ENCODE measurements around the gene PPP1R1B.
"Not testable (repeated sequence)": the region's sequence is repeated elsewhere in the genome, so short reads cannot be mapped to it uniquely, and the experiment has no call there.

Gene PPP1R1B

DNA sequence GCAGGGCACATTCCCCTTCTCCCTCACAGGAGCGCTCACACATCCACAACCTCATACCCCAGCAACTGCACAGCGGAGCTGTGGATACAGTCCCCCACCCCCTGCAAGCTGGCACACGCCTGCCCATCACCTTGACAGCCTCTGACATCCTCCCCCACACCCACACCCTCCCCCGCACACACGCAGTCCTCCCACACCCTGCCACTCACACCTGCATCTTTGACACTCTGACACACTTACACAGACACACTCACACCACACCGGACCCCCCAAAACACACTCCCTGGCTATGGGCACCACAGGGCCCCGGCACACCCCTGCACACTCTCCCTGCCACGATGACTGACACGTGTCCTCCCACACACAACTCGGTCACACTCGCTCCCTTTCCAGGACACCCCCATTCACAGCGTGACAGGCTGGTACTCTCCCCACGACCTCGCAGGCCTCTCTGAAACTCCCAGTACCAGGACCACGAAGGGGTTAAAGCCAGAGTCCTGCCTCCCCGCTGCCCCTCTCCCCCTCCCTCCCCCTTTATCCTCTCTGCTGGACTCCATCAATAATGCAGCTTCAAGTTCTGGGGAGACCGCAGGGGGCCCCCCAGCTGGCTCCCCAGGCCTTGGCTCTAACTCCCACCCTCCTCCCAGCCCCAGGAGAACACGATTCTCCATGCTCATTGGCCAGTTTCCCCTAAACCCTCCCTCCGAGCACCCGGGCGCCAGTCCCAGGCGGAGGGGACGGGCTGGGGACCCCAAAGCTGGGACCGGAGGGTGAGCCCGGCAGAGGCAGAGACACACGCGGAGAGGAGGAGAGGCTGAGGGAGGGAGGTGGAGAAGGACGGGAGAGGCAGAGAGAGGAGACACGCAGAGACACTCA is at the start of gene PPP1R1B:
Gene PPP1R1B, plus strand, starts transcription at position 782 of the 876 bp plus-strand sequence. CDS start 441 bp downstream, outside the sequence.
- DNase-seq = no peak

DNA sequence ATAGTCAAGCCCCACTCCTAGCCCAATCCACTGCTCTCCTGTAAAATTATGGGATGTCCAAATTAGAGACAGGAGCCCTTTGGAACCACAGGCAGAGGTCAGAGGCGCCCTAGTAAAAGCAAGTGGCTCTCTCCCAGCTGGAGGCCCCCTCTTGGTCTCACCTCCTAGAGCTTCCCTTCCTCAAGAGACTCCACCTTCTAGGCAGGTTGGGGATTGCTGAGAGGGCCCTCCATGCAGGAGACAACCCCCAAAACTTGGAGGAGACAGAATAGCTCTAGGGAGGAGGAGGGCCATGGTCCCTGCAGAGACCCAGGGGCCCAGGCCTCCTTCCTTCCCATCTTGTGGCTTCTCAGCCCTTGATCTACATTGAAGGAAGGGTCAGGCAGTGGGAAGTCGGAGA is 48.5 kb upstream of the PPP1R1B start:
- no peak for DNase-seq

DNA sequence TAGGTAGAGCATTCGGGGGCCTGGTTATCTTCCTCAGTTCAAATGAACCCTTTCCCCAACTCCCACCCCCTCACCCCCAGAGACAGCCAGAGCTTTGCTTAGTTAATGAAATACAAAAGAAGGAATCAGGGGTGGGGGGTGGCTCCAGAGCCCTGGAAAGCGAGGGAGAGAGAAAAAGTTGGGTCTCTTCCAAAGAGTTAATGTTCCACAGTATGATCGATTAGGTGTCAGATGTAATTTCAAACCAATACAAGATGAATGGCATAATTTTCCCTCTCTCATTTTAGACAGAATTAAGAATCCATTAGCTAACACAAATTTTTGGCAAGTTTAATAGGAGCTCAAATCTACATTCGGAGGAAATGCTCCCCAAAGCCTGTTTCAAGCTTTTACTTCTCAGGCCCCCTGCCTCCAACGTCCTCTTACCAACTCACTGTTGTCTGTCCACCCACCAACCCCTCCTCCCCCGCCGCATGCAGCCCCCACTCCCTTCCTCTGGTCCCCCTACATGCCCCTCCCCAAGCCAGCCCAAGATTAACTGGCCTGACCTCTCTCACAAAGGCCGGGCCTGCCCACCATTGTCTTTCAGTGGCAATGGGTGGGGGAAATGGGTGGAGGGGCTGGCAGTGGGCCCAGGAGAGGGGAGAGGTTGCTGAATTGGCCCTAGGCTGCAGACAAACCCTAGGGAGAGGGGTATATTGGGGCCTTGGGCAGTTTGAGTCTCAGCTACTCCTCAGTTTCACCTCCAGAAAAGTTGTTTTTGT is 47.3 kb upstream of the PPP1R1B start:
- DNase-seq = no peak

DNA sequence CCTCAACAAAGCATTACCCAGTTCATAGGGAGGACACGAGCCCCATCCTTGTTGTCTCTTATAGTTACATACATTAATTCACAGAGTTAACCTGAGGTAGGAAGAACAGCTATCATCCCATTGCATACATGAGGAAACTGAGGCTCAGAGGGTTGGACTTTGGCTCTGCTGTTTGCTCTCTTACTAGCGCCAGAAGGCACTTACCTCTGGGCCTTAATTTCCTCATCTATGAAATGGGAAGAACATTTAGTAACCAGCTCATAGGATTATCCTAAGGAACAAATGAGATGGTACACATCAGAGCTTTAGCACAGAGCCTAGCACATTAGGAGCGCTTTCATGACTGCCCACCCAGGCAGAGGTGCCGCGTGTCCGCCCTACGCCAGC is 46.7 kb upstream of the PPP1R1B start:
- no peak for DNase-seq

GRCh38 chr17:39581071-39581758 is 45.5 kb upstream of the PPP1R1B start:
- no peak for DNase-seq

DNA sequence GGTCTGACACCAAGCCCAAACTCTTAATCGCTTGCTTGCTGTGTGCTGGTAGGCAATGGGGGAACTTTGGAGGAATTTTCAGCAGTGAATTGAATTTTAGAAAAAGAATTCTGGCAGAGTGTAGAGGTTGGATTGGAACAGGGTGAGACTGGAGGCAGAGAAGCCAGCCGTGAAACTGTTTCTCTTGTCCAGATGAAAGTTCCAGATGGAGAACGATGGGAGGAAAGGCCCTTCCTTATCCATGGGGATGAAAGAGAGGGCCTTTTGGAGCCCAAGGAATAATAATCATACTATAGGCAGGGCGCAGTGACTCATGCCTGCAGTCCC is 45.0 kb upstream of the PPP1R1B start:
- no peak for DNase-seq

DNA sequence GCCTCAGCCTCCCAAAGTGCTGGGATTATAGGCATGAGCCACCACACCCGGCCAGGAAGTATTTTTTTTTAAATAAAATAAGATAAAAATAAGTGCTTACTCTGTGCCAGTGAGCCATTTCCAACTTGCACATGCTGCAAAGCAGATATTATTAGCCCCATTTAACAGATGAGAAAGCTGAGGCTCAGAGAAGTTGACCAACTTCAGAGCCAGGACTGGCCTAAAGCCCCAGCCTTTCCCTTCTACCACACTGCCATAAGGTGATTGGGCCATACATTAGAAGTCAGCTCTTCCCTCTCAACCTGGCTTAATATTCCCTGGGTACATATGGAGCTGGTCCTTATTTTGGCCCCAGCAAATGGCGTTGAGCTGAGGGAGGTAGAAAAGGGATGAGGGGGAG is 44.1 kb upstream of the PPP1R1B start:
- DNase-seq = no peak

GRCh38 chr17:39590180-39590579 is 36.6 kb upstream of the PPP1R1B start:
- DNase-seq = not testable (repeated sequence)

DNA sequence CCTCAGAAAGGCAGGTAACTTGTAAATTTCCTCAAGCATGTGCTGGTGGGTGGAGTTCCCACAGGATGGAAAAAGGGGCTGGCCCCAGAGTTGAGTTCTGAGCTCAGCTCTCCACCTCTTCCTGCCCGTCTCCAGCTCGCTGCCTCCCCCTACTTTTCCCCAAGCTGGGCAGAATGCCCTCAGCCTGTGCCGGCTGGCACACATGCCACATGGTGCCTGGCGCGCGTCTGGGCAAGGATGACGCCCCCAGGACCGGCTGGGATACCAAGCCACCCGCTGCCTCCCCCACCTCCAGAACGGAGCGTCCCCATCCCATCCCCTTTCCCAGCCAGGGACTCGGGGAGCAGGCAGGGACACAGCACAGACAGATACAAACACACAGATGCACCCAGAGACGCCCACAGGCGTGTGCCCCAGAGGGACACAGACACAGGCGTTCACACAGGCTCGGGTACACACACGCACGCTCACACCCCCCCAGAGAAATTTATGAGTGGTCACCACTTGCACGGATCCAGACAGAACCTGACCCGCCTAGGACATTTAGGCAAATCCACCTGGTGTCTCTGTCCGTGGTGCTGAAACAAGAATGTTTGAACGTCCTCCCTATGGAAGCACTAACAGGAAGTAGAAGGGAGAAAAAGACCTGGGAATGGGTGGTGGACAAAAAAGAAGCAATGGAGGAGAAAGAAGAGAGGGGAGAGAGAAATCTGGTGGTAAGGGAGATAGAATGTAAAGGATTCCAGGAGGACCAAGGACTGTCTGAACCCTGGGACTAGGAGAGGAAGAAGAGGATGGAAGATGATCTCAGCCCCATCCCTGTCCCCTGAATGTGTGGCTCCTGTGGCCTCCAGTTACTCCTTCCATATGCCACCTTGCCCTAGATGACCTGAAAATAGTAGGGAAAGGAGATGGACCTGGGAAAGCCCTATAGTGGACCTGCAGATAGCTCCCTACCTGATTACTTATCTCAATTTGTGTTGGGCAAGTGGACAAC is 34.5 kb upstream of the PPP1R1B start:
- no peak for DNase-seq

GRCh38 chr17:39593371-39593770 is 33.4 kb upstream of the PPP1R1B start:
- no peak for DNase-seq

GRCh38 chr17:39595294-39595693 is 31.5 kb upstream of the PPP1R1B start:
- DNase-seq = no peak

DNA sequence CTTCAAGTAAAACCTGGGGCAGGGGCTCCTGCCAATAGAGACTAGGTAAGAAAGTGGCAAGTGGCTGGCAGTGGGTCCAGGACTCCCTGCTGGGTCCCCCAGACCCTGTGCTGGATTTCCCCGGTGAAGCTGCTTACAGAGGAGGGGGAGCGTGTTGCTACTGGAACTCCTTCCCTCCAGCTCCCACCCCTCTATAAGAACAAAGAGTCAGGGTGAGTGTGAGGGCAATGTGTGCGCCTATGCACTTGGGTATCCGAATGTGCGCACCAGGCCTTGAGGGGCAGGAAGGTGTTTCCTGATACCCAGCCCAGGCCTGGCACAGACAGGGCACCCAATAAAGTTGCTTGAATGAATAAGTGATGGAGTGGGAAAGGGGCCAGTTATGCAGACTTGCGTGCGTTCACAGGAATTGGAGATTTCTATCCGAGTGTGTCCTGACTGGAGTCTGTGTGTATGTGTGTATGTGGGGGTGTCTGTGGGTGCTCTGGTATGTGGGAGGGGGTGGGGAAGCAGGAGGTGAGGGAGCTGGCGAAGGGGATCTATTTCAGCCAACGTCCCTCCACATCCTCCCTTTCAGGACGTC is 30.7 kb upstream of the PPP1R1B start:
- DNase-seq = no peak

DNA sequence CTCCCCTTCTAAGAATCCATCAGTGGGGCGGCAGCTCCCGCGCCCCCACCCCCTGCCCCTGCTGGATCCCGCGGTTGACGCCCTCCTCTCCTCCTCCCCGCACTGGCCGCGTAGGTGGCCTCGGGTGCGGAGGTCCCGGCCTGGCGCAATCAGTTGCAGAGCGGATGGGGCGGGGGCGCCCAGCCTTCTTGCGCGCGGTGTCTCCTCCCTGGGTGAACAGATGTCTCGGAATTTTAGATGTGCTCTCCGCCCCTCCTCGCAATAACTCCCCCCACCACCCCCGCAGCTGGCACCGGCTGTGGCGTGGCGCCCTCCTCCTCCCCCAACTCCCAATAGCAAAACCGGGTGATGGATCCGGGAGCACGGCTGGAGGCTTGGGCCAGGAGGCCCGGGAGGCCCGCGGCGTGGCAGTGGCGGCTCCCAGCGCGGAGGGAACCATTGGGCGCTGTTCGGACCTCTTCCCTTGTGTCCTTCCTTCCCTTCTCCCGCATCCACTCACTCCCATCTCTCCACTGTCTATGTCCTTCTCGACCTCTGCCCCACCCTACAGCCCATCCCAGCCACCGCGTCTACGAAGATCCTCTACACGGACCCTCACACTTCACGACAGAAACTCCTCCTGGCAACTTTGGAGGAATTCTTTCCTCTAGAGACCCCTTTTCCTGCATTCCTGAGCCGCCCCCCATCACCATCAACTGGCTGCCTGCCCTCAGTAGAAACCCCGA is 30.0 kb upstream of the PPP1R1B start:
- DNase-seq = no peak

DNA sequence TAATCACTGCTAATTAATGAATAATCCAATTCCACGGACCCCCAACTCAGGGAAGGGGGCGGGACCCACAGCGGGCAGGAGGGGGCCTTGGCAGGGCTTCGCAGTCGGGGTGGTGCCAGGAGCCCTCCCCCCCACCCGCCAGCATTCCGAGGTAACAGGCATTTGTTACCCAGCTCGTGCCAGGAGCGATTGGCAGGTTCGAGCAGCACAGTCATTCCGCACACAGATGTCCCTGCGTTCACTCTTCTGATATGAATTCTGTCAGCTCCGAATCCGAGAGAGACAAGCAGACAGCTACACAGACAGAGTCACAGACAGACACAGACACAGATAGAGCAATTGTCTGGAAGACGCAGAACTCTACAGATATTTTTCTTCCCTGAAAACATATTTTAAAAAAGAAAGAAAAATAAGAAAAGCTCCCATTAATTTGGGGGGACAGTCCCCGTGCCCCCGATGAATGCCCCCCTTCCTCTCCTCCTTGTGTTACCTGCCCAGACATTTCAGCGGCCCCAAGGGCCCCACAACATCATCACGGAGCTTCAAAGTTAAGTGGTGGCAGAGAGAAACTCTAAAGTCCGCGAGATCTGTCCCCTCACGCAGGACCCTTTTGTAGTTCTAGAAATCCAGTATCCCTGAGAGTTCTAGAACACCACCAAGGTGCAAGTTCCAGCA is 29.2 kb upstream of the PPP1R1B start:
- DNase-seq = no peak

GRCh38 chr17:39598047-39598481 is 28.7 kb upstream of the PPP1R1B start:
- DNase-seq = no peak

DNA sequence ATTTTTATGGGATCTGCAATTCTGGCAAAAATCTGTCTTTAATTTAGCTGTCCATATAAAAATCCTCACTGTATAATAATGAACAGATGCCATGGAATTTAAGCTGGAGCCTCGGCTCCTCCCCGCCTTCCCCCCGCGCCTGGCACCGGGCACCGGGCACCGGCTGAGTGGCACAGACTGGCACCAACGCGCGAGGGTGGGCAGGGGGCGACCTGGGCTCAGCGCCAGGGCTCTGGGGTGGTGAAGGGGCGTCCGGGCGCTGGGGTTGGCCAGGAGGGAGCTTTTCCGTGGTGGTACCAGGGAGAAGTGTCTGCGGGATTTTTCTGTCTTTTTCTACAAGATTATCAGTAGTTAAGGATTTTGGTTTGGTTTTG is 28.1 kb upstream of the PPP1R1B start:
- DNase-seq = no peak

- no peak for DNase-seq
These were observed 27.6 kb upstream of the PPP1R1B start for GRCh38 chr17:39599004-39599664.

DNA sequence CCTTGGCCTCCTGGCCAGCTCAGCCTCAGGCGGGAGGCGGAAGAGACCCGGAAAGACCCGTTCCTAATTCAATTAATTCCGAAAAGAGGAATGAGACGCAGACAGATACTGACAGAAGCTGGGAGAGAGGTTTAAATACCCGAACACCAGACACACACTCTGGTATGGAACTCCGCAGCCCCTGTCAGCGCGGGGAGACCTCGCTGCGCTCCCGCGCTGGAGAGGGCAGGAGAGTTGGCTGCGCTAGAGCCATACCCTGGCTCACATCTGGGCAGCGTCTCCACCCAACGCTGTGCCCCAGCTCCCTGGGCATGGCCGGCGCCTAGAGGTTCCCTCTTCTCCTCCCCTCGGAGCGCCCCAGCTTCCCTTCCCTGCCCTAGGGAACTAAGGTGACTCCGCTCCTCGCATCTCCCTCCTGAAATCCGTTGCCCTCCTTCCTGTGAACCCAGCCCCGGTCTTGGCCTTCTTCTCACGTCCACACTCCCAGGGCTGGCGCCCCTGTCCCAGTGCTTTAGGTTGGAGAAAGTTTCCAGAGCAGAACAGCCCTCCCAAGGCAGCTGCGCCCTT is 27.0 kb upstream of the PPP1R1B start:
- no peak for DNase-seq

GRCh38 chr17:39600288-39600996 is 26.3 kb upstream of the PPP1R1B start:
- no peak for DNase-seq
